Breast epithelium (tissue), 3 donors: ENCODE measurements around the gene SF3B1.

Experiments
- POLR2A ChIP-seq: fragments of 450-650 bp; IDR thresholded peaks from one replicate; pipeline ENCODE4 v1.6.1; 2016; ENCODE audit warnings: antibody characterized with exemption, mild to moderate bottlenecking, moderate library complexity
- TF ChIP-seq, protein P1 (sequence below), 3 donors: fragments of 450-650 bp; IDR thresholded peaks; one replicate each; pipeline ENCODE4 v1.5.1; 2016 to 2017; ENCODE audit warnings: antibody characterized with exemption in 3 of 3, mild to moderate bottlenecking in 3 of 3, moderate library complexity in 3 of 3

DNA sequence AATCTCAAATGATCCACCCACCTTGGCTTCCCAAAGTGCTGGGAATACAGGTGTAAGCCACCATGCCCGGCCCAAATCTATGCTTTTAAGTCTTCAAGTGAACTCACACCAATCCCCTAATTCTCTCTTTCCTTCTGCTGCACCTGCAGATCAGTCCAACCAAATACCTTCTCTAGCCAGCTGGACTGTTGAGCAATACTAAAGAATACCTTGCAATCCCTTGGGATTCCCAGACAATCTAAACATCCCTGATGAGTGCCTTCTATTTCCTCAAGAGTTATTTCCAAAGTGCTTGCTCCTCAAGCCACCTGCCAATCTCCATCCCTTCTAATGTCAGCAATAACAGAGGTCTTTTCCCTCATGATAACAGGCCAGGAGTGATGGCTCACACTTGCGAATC lies 48.6 kb downstream of the SF3B1 start:
- TF ChIP-seq, protein P1, sequence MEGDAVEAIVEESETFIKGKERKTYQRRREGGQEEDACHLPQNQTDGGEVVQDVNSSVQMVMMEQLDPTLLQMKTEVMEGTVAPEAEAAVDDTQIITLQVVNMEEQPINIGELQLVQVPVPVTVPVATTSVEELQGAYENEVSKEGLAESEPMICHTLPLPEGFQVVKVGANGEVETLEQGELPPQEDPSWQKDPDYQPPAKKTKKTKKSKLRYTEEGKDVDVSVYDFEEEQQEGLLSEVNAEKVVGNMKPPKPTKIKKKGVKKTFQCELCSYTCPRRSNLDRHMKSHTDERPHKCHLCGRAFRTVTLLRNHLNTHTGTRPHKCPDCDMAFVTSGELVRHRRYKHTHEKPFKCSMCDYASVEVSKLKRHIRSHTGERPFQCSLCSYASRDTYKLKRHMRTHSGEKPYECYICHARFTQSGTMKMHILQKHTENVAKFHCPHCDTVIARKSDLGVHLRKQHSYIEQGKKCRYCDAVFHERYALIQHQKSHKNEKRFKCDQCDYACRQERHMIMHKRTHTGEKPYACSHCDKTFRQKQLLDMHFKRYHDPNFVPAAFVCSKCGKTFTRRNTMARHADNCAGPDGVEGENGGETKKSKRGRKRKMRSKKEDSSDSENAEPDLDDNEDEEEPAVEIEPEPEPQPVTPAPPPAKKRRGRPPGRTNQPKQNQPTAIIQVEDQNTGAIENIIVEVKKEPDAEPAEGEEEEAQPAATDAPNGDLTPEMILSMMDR (IDR thresholded peaks at IDR 0.05): no peak
- no peak for TF ChIP-seq POLR2A
